ENCODE measurements around the gene MAP7D1.

GRCh38 chr1:36170643-36171412 lies 14.9 kb downstream of the MAP7D1 start:
- TF ChIP-seq POLR2A (IDR thresholded peaks at IDR 0.05), result no peak
- no peak for TF ChIP-seq CTCF (IDR thresholded peaks at IDR 0.05)

Data from transverse colon (tissue), 3 donors.